Stimulated activated naive B cell treated with anti-CD40 and anti-IgM and Interleukin-4, amounts not matched to agents 10 μg/mL and 1 μg/mL and 100 μg/mL, for 72 hours (primary cell): ENCODE data around the gene GRK4.
A peak's percentile ranks its signal among the peaks of the same experiment; 100 is the strongest.

ENCODE experiments used
- ATAC-seq, 2 donors: fragments of 150-1000 bp; cut with Tn5 transposase; replicated peaks; 2 replicates each; pipeline ENCODE4 v1.10.0; 2021; ENCODE audit warnings: moderate library complexity in 1 of 2
- DNase-seq: peaks from one replicate; pipeline ENCODE4 v3.0.0; 2021
- H3K27ac Mint-ChIP-seq: one replicate; pipeline ENCODE4 v1.8.0; 2022; ENCODE audit warnings: mild to moderate bottlenecking, mixed read lengths
- H3K27me3 Mint-ChIP-seq, 2 donors: one replicate each; pipeline ENCODE4 v1.8.0; 2022; ENCODE audit warnings: mixed read lengths in 2 of 2
- H3K36me3 Mint-ChIP-seq, 2 donors: one replicate each; pipeline ENCODE4 v1.8.0; 2022; ENCODE audit warnings: mixed read lengths in 2 of 2, mild to moderate bottlenecking in 1 of 2
- H3K4me1 Mint-ChIP-seq, 2 donors: one replicate each; pipeline ENCODE4 v1.8.0; 2022; ENCODE audit warnings: mixed read lengths in 2 of 2, mild to moderate bottlenecking in 1 of 2
- H3K4me3 Mint-ChIP-seq, 2 donors: one replicate each; pipeline ENCODE4 v1.8.0; 2022; ENCODE audit warnings: mild to moderate bottlenecking in 2 of 2, mixed read lengths in 2 of 2, moderate library complexity in 1 of 2
- H3K9me3 Mint-ChIP-seq, 2 donors: one replicate each; pipeline ENCODE4 v1.8.0; 2022; ENCODE audit warnings: mixed read lengths in 2 of 2, mild to moderate bottlenecking in 1 of 2

The GRK4 gene

DNA sequence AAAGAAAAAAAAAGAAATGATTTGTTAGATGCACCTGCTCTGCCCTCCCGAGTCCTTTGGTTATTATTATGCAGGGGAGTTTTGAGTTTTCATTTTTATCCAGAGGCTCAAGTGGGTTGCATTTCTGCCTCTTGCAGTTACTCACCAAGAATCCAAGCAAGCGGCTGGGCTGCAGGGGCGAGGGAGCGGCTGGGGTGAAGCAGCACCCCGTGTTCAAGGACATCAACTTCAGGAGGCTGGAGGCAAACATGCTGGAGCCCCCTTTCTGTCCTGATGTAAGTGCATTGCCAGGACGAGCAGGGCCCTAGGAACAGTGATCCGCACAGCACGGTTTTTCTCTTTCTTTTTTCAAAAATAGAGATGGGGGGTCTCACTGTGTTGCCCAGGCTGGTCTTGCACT, 71.9 kb downstream of the GRK4 start:
- no peak overlapping the region for H3K4me3 Mint-ChIP-seq
- no peaks in the 10 kb centered on the region for H3K9me3 Mint-ChIP-seq

DNA sequence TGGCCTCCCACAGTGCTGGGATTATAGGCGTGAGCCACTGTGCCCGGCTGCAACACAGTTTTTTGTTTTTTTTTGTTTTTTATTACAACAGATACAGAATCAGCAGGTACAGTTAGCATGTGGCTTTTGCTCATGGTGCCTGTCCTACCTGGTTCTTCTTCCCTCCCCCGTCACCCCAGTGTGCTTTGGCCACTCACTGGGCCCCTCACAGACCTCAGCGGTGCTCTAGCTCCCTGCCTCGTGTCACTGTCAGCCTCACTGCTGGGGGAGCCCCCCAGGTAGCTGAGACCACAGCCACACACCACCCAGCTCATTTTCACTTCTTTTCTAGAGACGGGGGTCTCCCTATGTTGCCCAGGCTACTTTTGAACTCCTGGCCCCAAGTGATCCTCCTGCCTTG, 72.3 kb downstream of the GRK4 start:
- no peak overlapping the region for H3K4me3 Mint-ChIP-seq
- H3K9me3 Mint-ChIP-seq, result no peaks in the 10 kb centered on the region
- no peak for ATAC-seq
- H3K36me3 Mint-ChIP-seq, result no peaks in the 10 kb centered on the region
- no peak for DNase-seq
- peaks cover 19 to 39% of the 10 kb centered on the region in 2 donors for H3K4me1 Mint-ChIP-seq
- H3K27ac Mint-ChIP-seq, result no peak overlapping the region
- no peaks in the 10 kb centered on the region for H3K27me3 Mint-ChIP-seq

More for the DNA sequence above, 71.9 kb downstream of the GRK4 start:
- Mint-ChIP-seq H3K36me3 (no peaks in the 10 kb centered on the region), H3K27me3 (no peaks in the 10 kb centered on the region), H3K27ac (no peak overlapping the region), H3K4me1 (peaks cover 16 to 34% of the 10 kb centered on the region in 2 donors)
- no peak for DNase-seq
- no peak for ATAC-seq

DNA sequence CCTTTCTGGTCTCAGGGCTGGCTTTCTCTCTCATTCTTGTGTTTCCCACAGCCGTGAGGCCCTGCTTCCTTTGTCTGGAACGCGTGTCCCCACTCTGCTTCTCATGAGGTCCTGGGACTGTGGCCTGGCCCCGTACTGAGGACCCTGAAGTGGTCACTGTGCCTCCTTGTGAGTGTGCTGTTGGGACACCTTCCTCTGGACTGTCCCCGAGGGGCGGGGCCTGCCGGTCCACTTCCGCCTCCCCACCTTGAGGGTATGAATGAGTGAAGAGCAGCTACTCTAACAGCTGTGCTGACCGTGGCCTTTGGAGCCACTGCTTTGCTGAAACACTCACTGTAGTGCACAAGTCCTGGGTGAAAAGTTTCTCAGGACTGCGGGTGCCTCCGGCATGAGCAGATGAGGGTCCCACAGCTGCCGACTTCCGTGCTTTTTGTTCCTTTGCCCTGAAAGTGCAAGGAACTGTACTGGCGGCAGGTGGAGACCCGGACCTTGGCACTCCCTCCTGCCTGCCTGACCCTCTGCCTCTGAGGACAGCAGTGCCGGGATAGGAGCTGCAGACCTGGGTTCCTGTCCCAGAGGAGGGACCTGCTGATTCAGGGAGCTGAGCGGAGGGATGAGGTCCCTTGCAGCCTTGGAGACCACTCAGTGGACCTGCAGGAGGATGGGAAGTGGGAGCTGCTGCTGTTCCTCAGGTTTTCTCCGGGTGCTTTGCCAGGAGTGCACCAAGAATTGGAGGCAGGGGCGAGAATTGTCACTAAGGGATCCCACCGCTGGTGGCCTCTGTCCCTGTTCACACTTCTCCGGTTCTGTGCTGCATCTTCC, 73.0 kb downstream of the GRK4 start:
- Mint-ChIP-seq H3K4me3 (no peak overlapping the region), H3K9me3 (no peaks in the 10 kb centered on the region), H3K27ac (no peak overlapping the region), H3K27me3 (no peaks in the 10 kb centered on the region), H3K4me1 (peaks cover 21 to 44% of the 10 kb centered on the region in 2 donors), H3K36me3 (peaks cover 0 to 1% of the 10 kb centered on the region in 2 donors)
- ATAC-seq (no peak), DNase-seq (no peak)

DNA sequence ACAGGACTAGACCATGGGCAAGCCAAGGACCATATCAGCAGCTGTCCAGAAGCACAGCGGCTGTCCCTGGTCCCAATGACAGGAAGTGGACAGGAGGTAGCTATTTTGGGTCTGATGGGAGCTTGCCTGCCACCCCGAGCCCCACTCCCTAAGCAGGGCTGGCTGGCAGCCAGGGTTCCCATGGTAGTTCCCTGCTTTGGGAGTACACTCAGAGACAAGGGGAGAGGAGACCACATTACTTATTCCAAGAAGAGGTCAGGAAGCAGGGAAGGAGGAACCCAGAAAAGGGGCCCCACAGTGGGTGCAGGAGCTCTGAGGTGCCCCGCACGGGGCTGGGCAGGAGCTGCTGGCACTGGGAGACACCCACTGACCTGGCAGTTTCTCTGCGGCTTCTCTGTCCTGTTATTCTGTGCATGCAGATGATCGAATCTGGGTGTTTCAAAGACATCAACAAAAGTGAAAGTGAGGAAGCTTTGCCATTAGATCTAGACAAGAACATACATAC, 74.6 kb downstream of the GRK4 start:
- Mint-ChIP-seq H3K4me3 (peak overlapping the region; percentile 84), H3K36me3 (peaks cover 9 to 11% of the 10 kb centered on the region in 2 donors)
- no peak for DNase-seq

DNA sequence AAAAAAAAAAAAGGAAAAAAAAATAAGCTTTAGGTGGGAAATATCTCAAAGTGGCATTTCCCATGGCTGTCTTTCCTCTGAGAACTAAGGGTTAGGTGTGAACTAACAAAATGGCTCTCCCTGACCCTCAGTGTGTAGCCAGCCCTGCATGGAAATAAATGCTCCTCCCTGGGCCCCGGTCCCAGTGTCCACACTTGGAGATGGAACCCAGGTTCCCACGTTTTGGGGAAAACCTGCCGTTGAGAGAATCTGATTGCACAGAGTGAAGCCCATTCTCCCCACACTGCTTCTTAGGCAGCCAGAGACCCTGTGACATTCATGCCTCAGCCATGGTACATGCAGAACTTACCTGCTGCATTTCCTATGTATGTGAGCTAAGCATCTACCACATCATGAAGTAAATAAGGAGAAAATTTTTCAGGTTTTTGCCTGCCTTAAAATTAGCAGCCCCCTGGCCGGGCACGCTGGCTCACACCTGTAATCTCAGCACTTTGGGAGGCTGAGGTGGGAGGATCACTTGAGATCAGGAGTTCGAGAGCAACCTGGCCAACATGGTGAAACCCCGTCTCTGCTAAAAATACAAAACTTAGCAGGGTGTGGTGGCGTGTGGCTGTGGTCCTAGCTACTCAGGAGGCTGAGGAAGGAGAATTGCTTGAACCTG, 76.5 kb downstream of the GRK4 start:
- Mint-ChIP-seq H3K4me1 (peaks cover 36 to 69% of the 10 kb centered on the region in 2 donors), H3K27me3 (no peaks in the 10 kb centered on the region), H3K9me3 (no peaks in the 10 kb centered on the region), H3K27ac (peak overlapping the region; percentile 14), H3K36me3 (peaks cover 9 to 20% of the 10 kb centered on the region in 2 donors), H3K4me3 (peak overlapping the region; percentile 95)
- no peak for ATAC-seq
- DNase-seq, result no peak

More for the DNA sequence above, 74.6 kb downstream of the GRK4 start:
- ATAC-seq, result peak in 1 of 2 donors; percentile 3
- Mint-ChIP-seq H3K27me3 (no peaks in the 10 kb centered on the region), H3K4me1 (peaks cover 31 to 61% of the 10 kb centered on the region in 2 donors), H3K9me3 (no peaks in the 10 kb centered on the region), H3K27ac (peak overlapping the region; percentile 53)

DNA sequence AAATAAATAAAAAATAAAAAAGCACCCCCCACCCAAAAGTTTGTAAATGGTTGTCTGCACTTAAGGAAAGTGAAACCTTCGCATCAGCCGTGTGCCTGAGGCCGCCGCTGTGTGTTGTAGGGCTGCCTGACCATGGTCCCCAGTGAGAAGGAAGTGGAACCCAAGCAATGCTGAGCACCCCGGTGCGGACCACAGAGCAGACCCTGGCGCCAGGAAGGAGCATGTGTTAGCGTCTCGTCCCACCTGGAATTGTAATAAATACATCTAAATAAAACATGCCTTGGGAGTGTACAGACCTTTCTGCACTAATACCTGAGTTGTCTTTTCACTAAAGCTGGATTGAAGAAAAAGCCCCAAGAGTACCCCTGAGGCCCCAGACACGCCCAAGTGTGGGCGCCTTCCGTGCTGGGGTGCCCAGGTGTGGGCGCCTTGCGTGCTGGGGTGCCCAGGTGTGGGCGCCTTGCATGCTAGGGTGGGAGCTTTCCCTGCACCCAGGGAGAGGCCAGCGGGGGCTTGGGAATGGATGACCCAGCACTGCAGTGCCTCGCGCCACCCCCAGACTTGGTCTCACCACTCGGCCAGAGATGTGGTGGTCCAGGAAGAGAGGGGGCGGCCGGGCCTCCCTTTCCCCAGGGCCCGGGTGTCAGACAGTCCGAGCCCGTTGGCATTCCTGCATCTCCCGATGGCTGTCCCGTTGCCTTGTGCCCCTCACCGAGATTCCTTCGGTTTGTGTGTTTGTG, 77.3 kb downstream of the GRK4 start:
- Mint-ChIP-seq H3K4me3 (peak overlapping the region; percentile 95), H3K36me3 (peaks cover 11 to 27% of the 10 kb centered on the region in 2 donors), H3K4me1 (peaks cover 44 to 77% of the 10 kb centered on the region in 2 donors), H3K27me3 (no peaks in the 10 kb centered on the region), H3K9me3 (peaks cover 0 to 2% of the 10 kb centered on the region in 2 donors), H3K27ac (peak overlapping the region; percentile 99)
- ATAC-seq (peak; percentile 29 to 40), DNase-seq (peak; percentile 34)

DNA sequence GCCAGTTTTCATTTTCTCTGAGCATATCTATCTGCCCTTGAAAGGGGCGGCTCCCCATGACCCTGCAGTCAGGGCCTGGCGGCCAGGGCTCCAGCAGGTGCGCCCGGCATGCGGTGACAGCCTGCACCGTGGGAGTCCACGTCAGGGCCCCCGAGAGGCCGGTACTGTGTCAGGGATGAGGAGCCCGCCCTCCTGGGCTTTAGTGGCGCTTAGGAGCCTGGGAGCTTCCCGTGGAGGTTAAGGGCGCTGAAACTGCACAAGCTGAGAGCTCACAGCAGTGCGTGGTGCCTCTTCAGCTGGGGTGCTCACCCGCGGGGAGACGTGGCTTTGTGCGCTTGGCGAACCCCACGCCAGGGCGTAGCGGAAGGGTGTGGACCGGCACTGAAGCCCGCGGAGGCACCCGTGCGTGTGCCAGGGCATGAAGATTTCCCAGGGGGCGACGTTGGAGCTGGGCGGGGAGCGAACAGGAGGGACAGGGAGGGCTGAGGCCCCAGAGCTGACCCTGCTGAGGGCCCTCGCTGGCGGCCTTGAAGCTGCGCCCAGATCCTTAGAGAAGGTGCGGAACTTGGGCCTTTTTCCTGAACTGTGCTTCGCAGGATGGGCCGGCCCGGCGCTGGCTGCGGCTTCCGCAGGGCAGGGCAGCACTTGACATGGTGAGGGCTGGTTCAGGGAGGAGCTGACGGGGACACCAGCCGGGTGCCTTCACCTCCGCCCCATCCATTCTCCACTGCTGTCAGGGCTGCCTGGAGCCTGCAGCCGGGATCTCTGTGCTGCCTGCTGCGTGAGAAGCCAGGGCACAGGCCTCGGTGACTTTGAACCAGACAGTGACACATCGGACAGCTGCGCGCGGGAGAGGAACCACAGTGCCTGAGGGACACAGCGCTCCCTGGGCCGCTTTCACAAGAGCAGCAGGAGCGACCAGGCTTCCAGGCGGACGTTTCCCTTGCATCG, 78.1 kb downstream of the GRK4 start:
- H3K4me3 Mint-ChIP-seq, result peak overlapping the region; percentile 95
- peak; percentile 69 for DNase-seq
- peaks cover 50 to 86% of the 10 kb centered on the region in 2 donors for H3K4me1 Mint-ChIP-seq
- H3K36me3 Mint-ChIP-seq, result peaks cover 16 to 33% of the 10 kb centered on the region in 2 donors
- ATAC-seq, result peak; percentile 48 to 50
- H3K9me3 Mint-ChIP-seq, result peaks cover 0 to 4% of the 10 kb centered on the region in 2 donors
- H3K27me3 Mint-ChIP-seq, result no peaks in the 10 kb centered on the region
- peak overlapping the region; percentile 99 for H3K27ac Mint-ChIP-seq

DNA sequence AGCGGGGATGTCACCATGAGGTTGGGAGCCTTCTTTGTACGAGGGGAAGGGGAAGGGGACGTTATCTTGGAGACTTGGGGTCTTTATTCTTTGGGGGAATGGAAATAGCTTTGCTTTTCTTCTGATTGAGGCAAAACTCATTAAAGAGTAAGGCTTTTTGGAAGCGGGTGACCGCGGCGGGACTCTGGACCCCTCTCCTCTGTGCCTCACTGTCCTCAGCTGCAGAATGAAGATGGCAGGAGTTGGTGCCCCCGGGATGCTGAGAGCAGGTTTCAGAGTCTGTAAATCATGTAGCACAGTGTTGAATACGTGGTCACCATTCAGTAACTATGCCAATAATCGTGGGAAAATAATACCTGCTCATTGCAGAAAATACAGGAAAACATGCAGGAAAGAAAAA, 78.9 kb downstream of the GRK4 start:
- Mint-ChIP-seq H3K27ac (peak overlapping the region; percentile 99), H3K9me3 (peaks cover 0 to 4% of the 10 kb centered on the region in 2 donors), H3K4me1 (peaks cover 47 to 83% of the 10 kb centered on the region in 2 donors), H3K4me3 (peak overlapping the region; percentile 95), H3K27me3 (no peaks in the 10 kb centered on the region), H3K36me3 (peaks cover 16 to 34% of the 10 kb centered on the region in 2 donors)
- DNase-seq, result no peak
- no peak for ATAC-seq

DNA sequence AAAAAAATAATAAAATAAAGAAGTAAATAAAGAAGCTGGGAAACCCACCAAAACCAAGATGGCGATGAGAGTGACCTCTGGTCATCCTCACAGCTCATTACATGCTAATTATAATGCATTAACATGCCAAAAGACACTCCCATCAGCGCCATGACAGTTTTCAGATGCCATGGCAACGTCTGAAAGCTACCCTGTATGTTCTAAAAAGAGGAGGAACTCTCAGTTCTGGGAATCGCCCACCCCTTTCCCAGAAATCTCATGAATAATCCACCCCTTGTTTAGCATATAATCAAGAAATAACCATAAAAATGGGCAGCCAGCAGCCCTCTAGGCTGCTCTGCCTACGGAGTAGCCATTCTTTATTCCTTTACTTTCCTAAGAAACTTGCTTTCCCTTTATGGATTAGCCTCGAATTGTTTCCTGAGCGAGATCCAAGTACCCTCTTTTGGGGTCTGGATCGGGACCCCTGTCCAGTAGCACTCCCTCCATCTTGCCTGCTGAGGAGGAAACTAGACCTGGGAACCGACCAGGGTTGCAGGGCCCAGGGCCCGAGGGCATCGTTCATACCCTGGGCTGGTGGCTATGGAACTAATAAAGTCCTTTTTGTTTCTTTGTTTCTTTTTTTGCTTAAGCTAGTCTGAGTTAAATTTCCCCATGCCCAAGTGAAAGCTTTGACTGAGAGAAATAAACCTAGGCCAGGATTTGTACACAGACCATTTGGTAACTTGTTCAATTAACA, 80.1 kb downstream of the GRK4 start:
- Mint-ChIP-seq H3K9me3 (peaks cover 0 to 6% of the 10 kb centered on the region in 2 donors), H3K4me1 (peaks cover 48 to 82% of the 10 kb centered on the region in 2 donors), H3K27me3 (no peaks in the 10 kb centered on the region), H3K36me3 (peaks cover 16 to 37% of the 10 kb centered on the region in 2 donors), H3K4me3 (peak overlapping the region; percentile 67 to 95), H3K27ac (peak overlapping the region; percentile 71)
- DNase-seq, result no peak
- ATAC-seq, result no peak

DNA sequence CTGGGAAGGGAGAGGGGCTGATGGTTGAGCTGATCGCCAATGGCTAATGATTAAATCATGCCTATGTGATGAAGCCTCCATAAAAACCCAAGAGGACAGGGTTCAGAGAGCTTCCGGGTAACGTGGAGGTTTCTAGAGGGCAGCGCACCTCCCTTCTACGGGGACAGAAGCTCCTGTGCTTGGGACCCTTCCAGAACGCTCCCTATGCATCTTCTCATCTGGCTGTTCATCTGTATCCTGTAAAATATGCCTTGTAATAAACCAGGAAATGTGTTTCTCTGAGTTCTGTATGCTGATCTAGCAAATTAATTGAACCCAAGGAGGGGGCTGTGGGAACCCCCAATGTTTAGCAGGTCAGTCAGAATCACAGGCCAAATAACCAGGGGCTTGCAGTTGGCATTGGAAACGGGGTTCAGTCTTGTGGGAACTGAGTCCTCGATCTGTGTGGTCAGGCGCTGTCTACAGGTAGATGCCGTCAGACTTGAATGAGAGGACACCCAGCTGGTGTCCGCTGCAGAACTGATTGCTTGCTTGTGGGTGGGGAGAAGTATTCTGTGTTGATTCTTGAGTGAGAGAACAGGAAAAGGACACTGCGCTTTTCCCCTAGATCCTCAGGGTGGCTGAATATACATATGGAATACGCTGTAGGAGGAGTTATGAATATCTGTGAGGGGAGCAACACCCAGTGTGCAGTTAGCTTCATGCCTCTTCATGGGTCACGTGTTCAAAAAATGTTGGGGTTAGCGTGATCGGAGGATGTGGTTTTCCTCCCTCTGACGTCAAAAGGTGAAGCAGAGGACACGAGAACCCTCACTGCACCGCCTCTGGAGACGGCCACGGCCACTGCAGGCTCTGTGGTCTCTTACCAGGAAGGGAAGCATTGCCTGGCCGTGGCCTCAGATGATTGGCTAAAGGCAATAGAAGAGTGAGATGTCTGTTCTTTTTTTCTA, 81.8 kb downstream of the GRK4 start:
- ATAC-seq, result peak; percentile 52 to 64
- H3K4me3 Mint-ChIP-seq, result peak overlapping the region; percentile 55 to 59
- no peaks in the 10 kb centered on the region for H3K27me3 Mint-ChIP-seq
- H3K27ac Mint-ChIP-seq, result peak overlapping the region; percentile 94
- peak; percentile 89 for DNase-seq
- peaks cover 0 to 6% of the 10 kb centered on the region in 2 donors for H3K9me3 Mint-ChIP-seq
- peaks cover 19 to 40% of the 10 kb centered on the region in 2 donors for H3K36me3 Mint-ChIP-seq
- peaks cover 50 to 85% of the 10 kb centered on the region in 2 donors for H3K4me1 Mint-ChIP-seq

DNA sequence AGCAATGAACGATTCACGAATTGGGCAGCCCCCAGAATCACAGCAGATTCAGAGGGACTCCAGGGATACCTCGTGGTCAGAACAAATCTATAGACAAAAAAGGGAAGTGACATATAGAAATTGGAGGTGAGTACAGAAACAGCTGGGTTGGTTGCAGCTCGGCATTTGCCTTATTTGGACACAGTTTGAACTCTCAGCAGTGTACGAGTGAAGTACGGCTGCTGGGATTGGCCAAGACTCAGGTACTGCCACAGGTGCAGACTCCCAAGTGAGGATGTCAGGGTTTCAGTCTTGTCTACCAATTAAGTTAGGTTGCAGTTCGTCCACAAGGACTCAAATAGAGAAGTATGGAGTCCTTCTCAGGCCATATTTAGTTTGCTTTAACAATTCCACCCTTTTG, 82.8 kb downstream of the GRK4 start:
- DNase-seq (peak; percentile 68), ATAC-seq (peak; percentile 42 to 51)
- peak overlapping the region in 1 of 2 donors; percentile 57 for H3K4me3 Mint-ChIP-seq
- peak overlapping the region; percentile 94 for H3K27ac Mint-ChIP-seq
- H3K9me3 Mint-ChIP-seq, result peaks cover 0 to 6% of the 10 kb centered on the region in 2 donors
- H3K4me1 Mint-ChIP-seq, result peaks cover 44 to 76% of the 10 kb centered on the region in 2 donors
- no peaks in the 10 kb centered on the region for H3K27me3 Mint-ChIP-seq
- H3K36me3 Mint-ChIP-seq, result peaks cover 19 to 40% of the 10 kb centered on the region in 2 donors

DNA sequence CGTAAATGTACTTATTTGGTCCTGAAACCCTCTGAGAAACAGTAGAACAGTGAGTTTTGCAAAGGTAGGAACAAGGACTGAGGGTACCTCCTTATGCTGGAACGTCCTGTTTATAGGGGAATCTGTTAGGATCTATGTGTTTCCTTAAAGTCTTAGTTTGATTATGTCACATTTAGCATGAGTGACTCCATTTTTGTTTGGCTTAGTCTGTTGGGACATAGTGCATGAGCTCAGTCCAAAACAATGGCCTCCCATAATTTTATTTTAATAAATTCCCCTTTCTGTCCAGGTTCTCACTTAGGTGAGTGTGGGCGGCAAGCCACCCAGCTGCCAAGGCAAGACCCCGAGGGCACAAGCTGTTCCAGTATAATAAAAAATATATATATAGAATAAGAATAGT, 83.3 kb downstream of the GRK4 start:
- DNase-seq (no peak), ATAC-seq (no peak)
- H3K36me3 Mint-ChIP-seq, result peaks cover 15 to 40% of the 10 kb centered on the region in 2 donors
- peak overlapping the region; percentile 94 for H3K27ac Mint-ChIP-seq
- H3K4me1 Mint-ChIP-seq, result peaks cover 44 to 71% of the 10 kb centered on the region in 2 donors
- H3K4me3 Mint-ChIP-seq, result peak overlapping the region in 1 of 2 donors; percentile 57
- H3K9me3 Mint-ChIP-seq, result peaks cover 0 to 6% of the 10 kb centered on the region in 2 donors
- H3K27me3 Mint-ChIP-seq, result no peaks in the 10 kb centered on the region
